ENCODE results near the gene MTHFD2L.

MTHFD2L gene

DNA sequence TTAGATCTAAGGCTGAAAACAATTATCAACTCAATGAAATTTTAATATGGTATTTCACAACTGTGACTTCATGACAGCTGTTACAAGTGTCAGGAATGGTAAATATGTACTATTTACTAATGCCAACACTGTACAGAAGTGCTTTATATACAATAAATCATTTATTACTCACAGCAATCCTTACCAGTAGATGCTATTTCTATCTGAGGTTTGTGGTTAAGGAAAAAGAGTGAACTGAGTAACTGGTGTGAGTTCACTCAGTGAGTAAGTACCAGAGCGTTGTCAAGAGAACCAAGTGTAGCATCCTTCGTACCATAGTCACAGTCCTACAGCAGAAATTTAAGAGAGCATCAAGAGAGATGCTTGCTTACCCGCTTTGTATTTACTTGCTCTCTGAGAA is 23.3 kb downstream of the MTHFD2L start:
- Histone ChIP-seq H3K27ac (ENCODE audit: insufficient read depth, low read length, poor library complexity, severe bottlenecking) (no peak overlapping the region), H3K4me1 (ENCODE audit: control insufficient read depth, insufficient read depth, low read length, poor library complexity, severe bottlenecking) (no peaks in the 10 kb centered on the region), H3K9me3 (ENCODE audit: control insufficient read depth, low read length) (no peaks in the 10 kb centered on the region), H3K27me3 (replicated peaks; ENCODE audit: control insufficient read depth, insufficient read depth, low read length, poor library complexity, severe bottlenecking) (no peaks in the 10 kb centered on the region), H3K36me3 (ENCODE audit: control insufficient read depth, insufficient read depth, low read length) (no peaks in the 10 kb centered on the region), H3K4me3 (ENCODE audit: insufficient read depth, low read depth, low read length, poor library complexity, severe bottlenecking) (no peak overlapping the region)
- no peak for DNase-seq

DNA sequence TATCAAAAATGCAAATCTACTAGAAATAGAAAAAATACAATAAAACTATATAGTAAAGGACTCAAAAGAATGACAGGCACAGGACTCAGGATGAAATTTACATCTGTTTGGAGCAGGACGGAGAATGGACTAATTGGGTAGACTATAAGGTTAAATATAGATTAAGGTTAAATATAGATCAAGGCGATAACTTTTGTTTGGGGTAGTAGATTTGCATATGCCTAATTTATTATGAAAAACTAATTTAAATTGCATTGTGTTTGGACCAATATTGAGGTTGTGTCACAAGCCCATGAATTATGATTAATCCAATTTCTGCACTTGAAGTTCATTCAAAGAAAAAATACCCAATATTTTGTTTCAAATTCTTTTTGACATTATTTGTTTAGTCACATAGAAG is 31.0 kb downstream of the MTHFD2L start:
- Histone ChIP-seq H3K4me1 (ENCODE audit: control insufficient read depth, insufficient read depth, low read length, poor library complexity, severe bottlenecking) (no peaks in the 10 kb centered on the region), H3K27me3 (replicated peaks; ENCODE audit: control insufficient read depth, insufficient read depth, low read length, poor library complexity, severe bottlenecking) (no peaks in the 10 kb centered on the region), H3K36me3 (ENCODE audit: control insufficient read depth, insufficient read depth, low read length) (no peaks in the 10 kb centered on the region), H3K9me3 (ENCODE audit: control insufficient read depth, low read length) (no peaks in the 10 kb centered on the region), H3K27ac (ENCODE audit: insufficient read depth, low read length, poor library complexity, severe bottlenecking) (no peak overlapping the region), H3K4me3 (ENCODE audit: insufficient read depth, low read depth, low read length, poor library complexity, severe bottlenecking) (no peak overlapping the region)
- no peak for DNase-seq

DNA sequence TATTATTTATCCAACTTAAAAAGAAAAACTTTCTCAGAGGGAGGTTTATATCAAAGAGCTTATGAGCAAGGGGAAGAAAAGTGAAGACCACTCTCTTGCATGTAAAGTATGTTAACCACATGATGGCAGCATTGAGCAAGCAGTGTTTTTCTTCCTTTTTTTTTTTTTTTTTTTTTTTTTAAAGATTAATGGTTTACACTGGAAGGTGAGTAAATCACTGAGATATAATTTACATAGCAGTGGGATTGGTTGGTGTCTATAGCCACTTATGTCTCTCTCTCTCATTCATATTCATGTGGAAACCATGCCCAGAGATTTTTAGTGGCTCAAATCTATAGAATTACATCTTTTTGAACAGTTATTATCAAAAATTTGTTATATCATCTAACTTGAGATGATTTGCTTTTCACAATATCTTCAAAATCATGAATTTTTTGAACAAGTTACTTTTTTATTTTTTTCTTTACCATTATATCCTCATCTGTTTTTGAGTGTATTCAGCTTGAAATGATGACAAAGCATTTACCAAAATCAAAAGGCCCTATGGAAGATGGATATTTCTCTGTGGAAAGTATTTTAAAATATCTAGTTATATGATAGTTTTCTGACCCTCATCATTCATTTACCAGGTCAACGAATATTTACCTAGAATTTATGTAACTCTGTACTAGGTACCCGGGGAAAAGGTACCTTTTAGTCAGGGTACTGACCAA is 31.6 kb downstream of the MTHFD2L start:
- Histone ChIP-seq H3K9me3 (ENCODE audit: control insufficient read depth, low read length) (no peaks in the 10 kb centered on the region), H3K27me3 (replicated peaks; ENCODE audit: control insufficient read depth, insufficient read depth, low read length, poor library complexity, severe bottlenecking) (no peaks in the 10 kb centered on the region), H3K36me3 (ENCODE audit: control insufficient read depth, insufficient read depth, low read length) (no peaks in the 10 kb centered on the region), H3K27ac (ENCODE audit: insufficient read depth, low read length, poor library complexity, severe bottlenecking) (no peak overlapping the region), H3K4me3 (ENCODE audit: insufficient read depth, low read depth, low read length, poor library complexity, severe bottlenecking) (no peak overlapping the region), H3K4me1 (ENCODE audit: control insufficient read depth, insufficient read depth, low read length, poor library complexity, severe bottlenecking) (no peaks in the 10 kb centered on the region)
- no peak for DNase-seq

DNA sequence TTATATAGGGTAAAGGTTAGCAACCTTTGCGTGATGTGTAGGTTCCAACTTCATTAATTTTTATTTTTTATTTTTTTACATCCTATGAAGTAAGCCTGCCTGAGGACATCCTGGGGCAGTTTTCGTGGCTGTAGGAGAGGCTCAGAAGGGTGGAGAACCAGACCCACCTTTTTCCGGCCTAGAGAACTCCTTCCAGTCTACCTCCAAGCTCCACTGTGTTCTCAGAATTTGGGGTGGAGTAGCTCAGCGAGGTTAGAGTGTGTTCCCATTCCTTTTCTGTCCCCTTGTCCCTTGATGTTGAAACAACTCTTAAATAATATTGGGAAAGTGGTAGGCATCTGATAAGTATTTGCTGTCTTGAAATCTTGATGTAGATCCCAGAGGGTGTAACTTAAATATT is 32.4 kb downstream of the MTHFD2L start:
- no peaks in the 10 kb centered on the region for H3K9me3 ChIP-seq (ENCODE audit: control insufficient read depth, low read length)
- no peaks in the 10 kb centered on the region for H3K36me3 ChIP-seq (ENCODE audit: control insufficient read depth, insufficient read depth, low read length)
- H3K27ac ChIP-seq (ENCODE audit: insufficient read depth, low read length, poor library complexity, severe bottlenecking), result no peak overlapping the region
- H3K4me1 ChIP-seq (ENCODE audit: control insufficient read depth, insufficient read depth, low read length, poor library complexity, severe bottlenecking), result no peaks in the 10 kb centered on the region
- H3K4me3 ChIP-seq (ENCODE audit: insufficient read depth, low read depth, low read length, poor library complexity, severe bottlenecking), result no peak overlapping the region
- DNase-seq, result no peak
- no peaks in the 10 kb centered on the region for H3K27me3 ChIP-seq (replicated peaks; ENCODE audit: control insufficient read depth, insufficient read depth, low read length, poor library complexity, severe bottlenecking)

DNA sequence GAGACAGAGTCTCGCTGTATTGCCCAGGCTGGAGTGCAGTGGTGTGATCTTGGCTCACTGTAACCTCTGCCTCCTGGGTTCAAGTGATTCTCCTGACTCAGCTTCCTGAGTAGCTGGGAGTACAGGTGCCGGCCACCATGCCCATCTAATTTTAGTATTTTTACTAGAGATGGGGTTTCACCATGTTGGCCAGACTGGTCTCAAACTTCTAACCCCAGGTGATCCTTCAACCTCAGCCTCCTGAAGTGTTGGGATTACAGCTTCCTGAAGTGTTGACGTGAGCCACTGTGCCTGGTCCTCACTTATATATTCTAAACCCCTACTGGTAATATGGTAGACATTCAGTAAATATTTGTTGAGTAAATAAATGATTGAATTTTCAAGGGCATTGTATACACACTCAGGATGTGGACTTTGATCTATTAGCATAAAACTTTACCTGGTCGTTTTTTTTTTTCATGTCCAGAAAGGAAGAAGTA is 33.0 kb downstream of the MTHFD2L start:
- Histone ChIP-seq H3K9me3 (ENCODE audit: control insufficient read depth, low read length) (no peaks in the 10 kb centered on the region), H3K4me1 (ENCODE audit: control insufficient read depth, insufficient read depth, low read length, poor library complexity, severe bottlenecking) (no peaks in the 10 kb centered on the region), H3K27me3 (replicated peaks; ENCODE audit: control insufficient read depth, insufficient read depth, low read length, poor library complexity, severe bottlenecking) (no peaks in the 10 kb centered on the region), H3K36me3 (ENCODE audit: control insufficient read depth, insufficient read depth, low read length) (no peaks in the 10 kb centered on the region), H3K27ac (ENCODE audit: insufficient read depth, low read length, poor library complexity, severe bottlenecking) (no peak overlapping the region), H3K4me3 (ENCODE audit: insufficient read depth, low read depth, low read length, poor library complexity, severe bottlenecking) (no peak overlapping the region)
- DNase-seq, result no peak

DNA sequence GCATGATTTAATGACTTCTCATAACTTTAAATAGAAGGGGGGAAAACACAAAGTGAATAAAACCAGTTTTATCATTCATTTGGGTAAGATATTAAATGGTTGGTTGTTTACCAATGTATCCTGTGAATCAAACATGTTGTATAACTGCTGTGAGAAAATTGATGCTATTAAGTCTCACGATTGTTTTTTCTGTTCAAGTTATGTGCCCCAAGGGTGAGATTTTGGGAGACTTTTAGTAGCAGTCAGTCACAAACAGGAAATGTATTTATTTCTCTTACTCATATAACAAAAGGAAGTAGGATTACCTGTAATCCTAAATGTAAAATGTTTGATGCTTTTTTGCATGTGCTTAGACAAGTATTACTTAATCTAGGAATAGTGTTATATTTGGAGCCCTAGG is 39.2 kb downstream of the MTHFD2L start:
- H3K9me3 ChIP-seq (ENCODE audit: control insufficient read depth, low read length), result no peaks in the 10 kb centered on the region
- no peaks in the 10 kb centered on the region for H3K27me3 ChIP-seq (replicated peaks; ENCODE audit: control insufficient read depth, insufficient read depth, low read length, poor library complexity, severe bottlenecking)
- no peak overlapping the region for H3K4me3 ChIP-seq (ENCODE audit: insufficient read depth, low read depth, low read length, poor library complexity, severe bottlenecking)
- no peaks in the 10 kb centered on the region for H3K4me1 ChIP-seq (ENCODE audit: control insufficient read depth, insufficient read depth, low read length, poor library complexity, severe bottlenecking)
- no peak for DNase-seq
- no peak overlapping the region for H3K27ac ChIP-seq (ENCODE audit: insufficient read depth, low read length, poor library complexity, severe bottlenecking)
- no peaks in the 10 kb centered on the region for H3K36me3 ChIP-seq (ENCODE audit: control insufficient read depth, insufficient read depth, low read length)

DNA sequence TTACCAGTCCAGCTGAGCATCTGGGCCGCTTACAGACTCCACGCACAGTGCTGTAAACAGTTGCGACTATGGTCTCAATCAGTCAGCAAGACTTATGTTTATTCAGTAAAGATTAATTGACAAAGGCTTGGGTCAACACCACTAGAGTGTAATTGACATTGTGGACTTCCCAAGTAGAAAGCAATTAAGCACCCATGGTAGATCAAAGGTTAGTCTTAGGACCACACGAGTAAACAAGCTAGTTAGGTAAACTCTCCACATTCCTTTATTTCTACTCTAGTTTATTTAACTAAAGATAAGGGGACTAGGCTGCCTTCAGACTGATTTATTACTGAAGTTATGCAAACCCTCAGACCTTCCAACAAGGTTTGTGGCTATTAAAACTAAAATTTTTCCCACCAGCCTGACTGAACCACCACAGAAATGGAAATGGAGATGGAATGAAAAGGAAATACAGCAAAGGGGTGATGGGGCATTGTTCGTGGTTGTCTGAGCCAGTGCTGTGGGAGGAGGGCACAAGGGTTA is 44.2 kb downstream of the MTHFD2L start:
- Histone ChIP-seq H3K9me3 (ENCODE audit: control insufficient read depth, low read length) (no peaks in the 10 kb centered on the region), H3K4me3 (ENCODE audit: insufficient read depth, low read depth, low read length, poor library complexity, severe bottlenecking) (no peak overlapping the region), H3K27me3 (replicated peaks; ENCODE audit: control insufficient read depth, insufficient read depth, low read length, poor library complexity, severe bottlenecking) (no peaks in the 10 kb centered on the region), H3K27ac (ENCODE audit: insufficient read depth, low read length, poor library complexity, severe bottlenecking) (no peak overlapping the region), H3K4me1 (ENCODE audit: control insufficient read depth, insufficient read depth, low read length, poor library complexity, severe bottlenecking) (no peaks in the 10 kb centered on the region), H3K36me3 (ENCODE audit: control insufficient read depth, insufficient read depth, low read length) (no peaks in the 10 kb centered on the region)
- no peak for DNase-seq

DNA sequence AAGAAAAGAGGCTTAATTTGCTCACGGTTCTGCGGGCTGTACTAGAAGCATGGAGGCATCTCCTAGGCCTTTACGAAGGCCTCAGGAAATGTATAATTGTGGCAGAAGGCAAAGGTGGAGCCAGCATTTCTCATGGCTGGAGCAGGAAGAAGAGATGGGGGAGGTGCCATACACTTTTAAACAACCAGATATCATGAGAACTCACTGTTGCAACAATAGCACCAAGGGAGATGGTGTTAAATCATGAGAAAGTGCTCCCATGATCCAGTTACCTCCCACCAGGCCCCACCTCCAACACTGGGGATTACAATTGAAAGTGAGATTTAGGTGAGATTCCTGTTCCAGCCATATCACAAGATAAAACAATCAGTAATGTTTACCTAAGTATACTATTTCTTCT is 45.5 kb downstream of the MTHFD2L start:
- Histone ChIP-seq H3K4me3 (ENCODE audit: insufficient read depth, low read depth, low read length, poor library complexity, severe bottlenecking) (no peak overlapping the region), H3K27me3 (replicated peaks; ENCODE audit: control insufficient read depth, insufficient read depth, low read length, poor library complexity, severe bottlenecking) (no peaks in the 10 kb centered on the region), H3K9me3 (ENCODE audit: control insufficient read depth, low read length) (no peaks in the 10 kb centered on the region), H3K27ac (ENCODE audit: insufficient read depth, low read length, poor library complexity, severe bottlenecking) (no peak overlapping the region), H3K36me3 (ENCODE audit: control insufficient read depth, insufficient read depth, low read length) (no peaks in the 10 kb centered on the region), H3K4me1 (ENCODE audit: control insufficient read depth, insufficient read depth, low read length, poor library complexity, severe bottlenecking) (no peaks in the 10 kb centered on the region)
- no peak for DNase-seq

DNA sequence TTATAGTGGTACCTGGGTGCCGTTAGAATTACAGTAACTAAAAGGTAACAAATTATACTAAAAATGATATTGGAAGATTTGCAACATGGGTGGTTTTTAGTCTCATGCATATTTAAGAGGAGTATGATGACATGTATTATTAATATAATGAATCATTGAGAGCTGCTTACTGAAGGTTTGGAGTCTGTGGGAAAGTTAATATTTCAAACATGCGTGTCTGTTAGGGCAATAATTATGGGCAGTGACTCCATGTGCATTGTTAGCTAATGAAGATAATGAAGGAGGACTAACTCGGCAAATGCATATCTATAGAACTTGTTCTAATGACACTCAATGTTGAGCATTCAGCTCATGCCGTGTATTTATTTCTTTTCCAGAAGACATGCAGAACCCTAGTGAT is 47.1 kb downstream of the MTHFD2L start:
- no peak for DNase-seq
- H3K4me1 ChIP-seq (ENCODE audit: control insufficient read depth, insufficient read depth, low read length, poor library complexity, severe bottlenecking), result no peaks in the 10 kb centered on the region
- no peaks in the 10 kb centered on the region for H3K27me3 ChIP-seq (replicated peaks; ENCODE audit: control insufficient read depth, insufficient read depth, low read length, poor library complexity, severe bottlenecking)
- H3K36me3 ChIP-seq (ENCODE audit: control insufficient read depth, insufficient read depth, low read length), result no peaks in the 10 kb centered on the region
- no peak overlapping the region for H3K27ac ChIP-seq (ENCODE audit: insufficient read depth, low read length, poor library complexity, severe bottlenecking)
- no peak overlapping the region for H3K4me3 ChIP-seq (ENCODE audit: insufficient read depth, low read depth, low read length, poor library complexity, severe bottlenecking)
- H3K9me3 ChIP-seq (ENCODE audit: control insufficient read depth, low read length), result no peaks in the 10 kb centered on the region

DNA sequence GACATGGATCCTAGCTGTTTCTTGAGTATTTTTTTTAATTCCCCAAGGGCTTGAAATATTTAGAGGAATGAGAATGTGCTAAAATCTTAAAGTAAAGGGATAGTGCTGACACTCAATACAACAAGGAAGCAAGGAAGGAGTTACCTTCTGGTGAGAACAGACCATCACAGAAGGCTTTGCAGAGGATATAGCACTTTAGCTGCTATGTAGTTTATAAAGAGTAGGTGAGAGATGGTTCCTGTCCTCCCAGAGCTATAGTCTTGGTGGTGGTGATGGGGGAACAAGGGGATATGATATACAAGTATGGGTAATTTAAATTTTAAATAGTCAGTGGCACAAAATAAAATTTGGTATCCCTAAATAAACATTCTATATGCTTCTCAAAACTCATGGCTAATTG is 47.6 kb downstream of the MTHFD2L start:
- H3K4me1 ChIP-seq (ENCODE audit: control insufficient read depth, insufficient read depth, low read length, poor library complexity, severe bottlenecking), result no peaks in the 10 kb centered on the region
- H3K9me3 ChIP-seq (ENCODE audit: control insufficient read depth, low read length), result no peaks in the 10 kb centered on the region
- no peak overlapping the region for H3K4me3 ChIP-seq (ENCODE audit: insufficient read depth, low read depth, low read length, poor library complexity, severe bottlenecking)
- H3K27me3 ChIP-seq (replicated peaks; ENCODE audit: control insufficient read depth, insufficient read depth, low read length, poor library complexity, severe bottlenecking), result no peaks in the 10 kb centered on the region
- H3K36me3 ChIP-seq (ENCODE audit: control insufficient read depth, insufficient read depth, low read length), result no peaks in the 10 kb centered on the region
- no peak overlapping the region for H3K27ac ChIP-seq (ENCODE audit: insufficient read depth, low read length, poor library complexity, severe bottlenecking)
- no peak for DNase-seq

Data from effector memory CD4-positive, alpha-beta T cell (primary cell).